Measurements from ENCODE around the gene FST. TPM values are rescaled to one million over a fixed set of nuclear protein-coding genes. Genes with fewer than 3 reads are reported as not detected.

The FST gene
- total RNA-seq, 1 donor = 215 TPM

DNA sequence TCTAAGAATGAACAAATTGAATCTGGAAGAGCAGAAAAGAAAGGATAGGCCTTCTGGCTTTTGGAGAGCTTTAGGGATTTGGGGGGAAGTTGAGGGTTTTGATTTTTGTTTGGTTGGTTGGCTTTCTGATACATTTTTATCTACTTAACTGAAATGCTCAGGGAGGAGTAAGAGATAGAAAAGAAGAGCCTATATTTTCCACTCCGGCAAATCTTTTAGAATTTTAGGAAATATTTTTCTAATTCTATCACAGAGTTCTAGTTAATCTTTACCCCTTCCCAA, 25.8 kb upstream of the FST start:
- H3K9me3 ChIP-seq (ENCODE audit: low read depth, low read length) = no peaks in the 10 kb centered on the region
- H3K27me3 ChIP-seq (ENCODE audit: insufficient read depth, low read length) = no peaks in the 10 kb centered on the region
- H3K4me2 ChIP-seq (ENCODE audit: insufficient read depth, low read length) = no peak overlapping the region
- no peak overlapping the region for H3K27ac ChIP-seq (ENCODE audit: low read depth, low read length)
- DNase-seq (ENCODE audit: insufficient read length, low spot score, missing footprints) = no peak
- H2AFZ ChIP-seq (ENCODE audit: low read length) = no peak overlapping the region
- H3K36me3 ChIP-seq (ENCODE audit: insufficient read depth, low read length) = no peaks in the 10 kb centered on the region
- no peaks in the 10 kb centered on the region for H4K20me1 ChIP-seq (ENCODE audit: insufficient read depth, low read length)
- no peaks in the 10 kb centered on the region for H3K4me1 ChIP-seq (ENCODE audit: insufficient read depth, low read length)
- no peak overlapping the region for H3K4me3 ChIP-seq (ENCODE audit: insufficient read depth, low read length)
- no peaks in the 10 kb centered on the region for H3K79me2 ChIP-seq (ENCODE audit: insufficient read depth, low read length)
- TF ChIP-seq, protein P1, sequence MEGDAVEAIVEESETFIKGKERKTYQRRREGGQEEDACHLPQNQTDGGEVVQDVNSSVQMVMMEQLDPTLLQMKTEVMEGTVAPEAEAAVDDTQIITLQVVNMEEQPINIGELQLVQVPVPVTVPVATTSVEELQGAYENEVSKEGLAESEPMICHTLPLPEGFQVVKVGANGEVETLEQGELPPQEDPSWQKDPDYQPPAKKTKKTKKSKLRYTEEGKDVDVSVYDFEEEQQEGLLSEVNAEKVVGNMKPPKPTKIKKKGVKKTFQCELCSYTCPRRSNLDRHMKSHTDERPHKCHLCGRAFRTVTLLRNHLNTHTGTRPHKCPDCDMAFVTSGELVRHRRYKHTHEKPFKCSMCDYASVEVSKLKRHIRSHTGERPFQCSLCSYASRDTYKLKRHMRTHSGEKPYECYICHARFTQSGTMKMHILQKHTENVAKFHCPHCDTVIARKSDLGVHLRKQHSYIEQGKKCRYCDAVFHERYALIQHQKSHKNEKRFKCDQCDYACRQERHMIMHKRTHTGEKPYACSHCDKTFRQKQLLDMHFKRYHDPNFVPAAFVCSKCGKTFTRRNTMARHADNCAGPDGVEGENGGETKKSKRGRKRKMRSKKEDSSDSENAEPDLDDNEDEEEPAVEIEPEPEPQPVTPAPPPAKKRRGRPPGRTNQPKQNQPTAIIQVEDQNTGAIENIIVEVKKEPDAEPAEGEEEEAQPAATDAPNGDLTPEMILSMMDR (IDR thresholded peaks at IDR 0.05; ENCODE audit: extremely low read depth, low read depth, low read length) = no peak

DNA sequence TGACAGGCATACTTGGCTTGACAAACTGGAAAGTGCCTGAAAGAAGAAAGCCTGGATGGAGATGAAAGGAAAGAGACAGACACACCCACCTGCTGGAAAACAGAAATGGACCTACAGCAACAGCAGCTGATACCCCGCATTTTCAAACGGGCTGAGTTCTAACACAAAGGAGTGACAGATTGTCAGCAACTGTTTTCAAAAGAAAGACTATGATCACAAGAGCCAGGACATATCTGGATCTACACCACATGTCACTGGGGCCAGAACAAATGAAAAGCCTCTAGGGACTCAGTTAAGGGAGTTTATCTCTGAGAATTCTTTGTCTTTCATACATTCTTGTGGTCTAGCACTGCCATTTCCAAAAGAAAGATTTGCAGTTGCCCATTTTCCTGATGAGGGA, 24.1 kb upstream of the FST start:
- TF ChIP-seq, protein P1 (IDR thresholded peaks at IDR 0.05; ENCODE audit: extremely low read depth, low read depth, low read length) = no peak
- Histone ChIP-seq H3K4me3 (ENCODE audit: insufficient read depth, low read length) (no peak overlapping the region), H2AFZ (ENCODE audit: low read length) (no peak overlapping the region), H3K27me3 (ENCODE audit: insufficient read depth, low read length) (no peaks in the 10 kb centered on the region), H3K27ac (ENCODE audit: low read depth, low read length) (no peak overlapping the region), H4K20me1 (ENCODE audit: insufficient read depth, low read length) (no peaks in the 10 kb centered on the region), H3K4me2 (ENCODE audit: insufficient read depth, low read length) (no peak overlapping the region), H3K9me3 (ENCODE audit: low read depth, low read length) (no peaks in the 10 kb centered on the region), H3K36me3 (ENCODE audit: insufficient read depth, low read length) (no peaks in the 10 kb centered on the region), H3K79me2 (ENCODE audit: insufficient read depth, low read length) (no peaks in the 10 kb centered on the region), H3K4me1 (ENCODE audit: insufficient read depth, low read length) (no peaks in the 10 kb centered on the region)
- no peak for DNase-seq (ENCODE audit: insufficient read length, low spot score, missing footprints)

DNA sequence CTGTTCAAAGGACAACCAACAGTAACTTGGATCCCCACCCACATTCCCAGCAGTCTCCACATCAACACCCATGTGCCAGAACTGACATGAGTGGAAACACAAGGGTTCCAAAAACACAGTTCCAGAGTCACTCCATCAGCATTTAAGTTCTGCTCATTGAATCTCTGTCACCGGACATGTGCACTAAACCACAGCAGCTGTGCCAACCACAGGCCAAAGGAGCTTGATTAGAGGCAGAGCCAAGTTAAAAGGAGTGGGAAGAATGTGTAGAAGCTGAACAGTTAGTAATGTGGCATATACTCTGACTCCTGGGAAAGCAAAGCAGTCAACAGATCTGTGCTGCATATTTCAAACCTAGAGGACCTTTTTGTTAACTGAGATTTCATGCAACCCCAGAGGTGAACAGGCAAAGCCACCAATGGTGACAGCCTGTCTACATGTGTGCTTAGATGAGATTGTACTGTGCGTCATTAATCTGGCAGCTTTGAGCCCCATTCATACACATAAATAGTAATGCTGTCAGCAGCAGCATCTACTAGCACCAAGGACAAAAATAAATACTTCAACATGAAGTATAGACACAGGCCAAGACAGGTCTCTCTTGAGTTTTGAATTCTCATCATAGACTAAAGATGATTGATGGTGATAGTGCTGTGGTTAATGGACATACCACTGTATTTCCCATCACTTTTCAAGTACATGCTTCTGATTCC, 16.4 kb upstream of the FST start:
- TF ChIP-seq, protein P1 (IDR thresholded peaks at IDR 0.05; ENCODE audit: extremely low read depth, low read depth, low read length) = no peak
- no peak overlapping the region for H3K4me2 ChIP-seq (ENCODE audit: insufficient read depth, low read length)
- DNase-seq (ENCODE audit: insufficient read length, low spot score, missing footprints) = no peak
- H4K20me1 ChIP-seq (ENCODE audit: insufficient read depth, low read length) = no peaks in the 10 kb centered on the region
- no peaks in the 10 kb centered on the region for H3K27me3 ChIP-seq (ENCODE audit: insufficient read depth, low read length)
- no peaks in the 10 kb centered on the region for H3K9me3 ChIP-seq (ENCODE audit: low read depth, low read length)
- no peak overlapping the region for H2AFZ ChIP-seq (ENCODE audit: low read length)
- no peaks in the 10 kb centered on the region for H3K36me3 ChIP-seq (ENCODE audit: insufficient read depth, low read length)
- no peak overlapping the region for H3K27ac ChIP-seq (ENCODE audit: low read depth, low read length)
- H3K4me1 ChIP-seq (ENCODE audit: insufficient read depth, low read length) = no peaks in the 10 kb centered on the region
- no peak overlapping the region for H3K4me3 ChIP-seq (ENCODE audit: insufficient read depth, low read length)
- no peaks in the 10 kb centered on the region for H3K79me2 ChIP-seq (ENCODE audit: insufficient read depth, low read length)

DNA sequence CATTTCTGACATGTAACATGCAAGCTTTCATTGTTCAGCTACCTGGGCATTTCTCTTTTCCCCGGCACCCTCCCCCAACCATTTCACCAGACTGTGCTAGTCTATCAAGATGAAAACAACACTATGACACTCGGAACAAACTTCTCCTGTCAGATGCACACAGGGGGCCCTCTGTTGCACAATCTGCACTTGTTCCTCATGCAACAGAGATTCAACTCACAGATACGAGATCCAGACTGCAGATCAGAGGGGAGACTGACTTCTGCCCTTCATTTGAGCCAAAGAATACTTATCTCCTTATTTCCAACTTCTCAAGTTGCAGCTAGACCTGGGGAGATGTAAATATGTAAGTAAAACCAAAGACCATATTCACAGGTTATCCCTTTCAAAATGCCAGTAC, 15.7 kb upstream of the FST start:
- Histone ChIP-seq H3K9me3 (ENCODE audit: low read depth, low read length) (no peaks in the 10 kb centered on the region), H3K4me3 (ENCODE audit: insufficient read depth, low read length) (no peak overlapping the region), H3K27me3 (ENCODE audit: insufficient read depth, low read length) (no peaks in the 10 kb centered on the region), H3K36me3 (ENCODE audit: insufficient read depth, low read length) (no peaks in the 10 kb centered on the region), H2AFZ (ENCODE audit: low read length) (no peak overlapping the region), H3K4me1 (ENCODE audit: insufficient read depth, low read length) (no peaks in the 10 kb centered on the region), H3K27ac (ENCODE audit: low read depth, low read length) (no peak overlapping the region), H4K20me1 (ENCODE audit: insufficient read depth, low read length) (no peaks in the 10 kb centered on the region), H3K4me2 (ENCODE audit: insufficient read depth, low read length) (no peak overlapping the region), H3K79me2 (ENCODE audit: insufficient read depth, low read length) (no peaks in the 10 kb centered on the region)
- TF ChIP-seq, protein P1 (IDR thresholded peaks at IDR 0.05; ENCODE audit: extremely low read depth, low read depth, low read length) = no peak
- DNase-seq (ENCODE audit: insufficient read length, low spot score, missing footprints) = no peak
